ENCODE data around the gene SPACA9.
A peak's percentile ranks its signal among the peaks of the same experiment; 100 is the strongest.

SPACA9 gene

GRCh38 chr9:132894862-132895835 is 16.5 kb downstream of the SPACA9 start:
- DNase-seq = no peak

- DNase-seq = no peak
Observed at GRCh38 chr9:132896264-132896663, 17.6 kb downstream of the SPACA9 start.

- DNase-seq = no peak
Observed at GRCh38 chr9:132896906-132897305, 18.2 kb downstream of the SPACA9 start.

GRCh38 chr9:132898051-132898450 is 19.4 kb downstream of the SPACA9 start:
- DNase-seq = no peak

- DNase-seq = peak; percentile 81
Observed at GRCh38 chr9:132901858-132902831, 23.4 kb downstream of the SPACA9 start.

GRCh38 chr9:132903574-132904492 is 25.1 kb downstream of the SPACA9 start:
- no peak for DNase-seq

GRCh38 chr9:132905726-132906125 is 27.0 kb downstream of the SPACA9 start:
- DNase-seq = no peak

GRCh38 chr9:132908635-132909034 is 29.9 kb downstream of the SPACA9 start:
- DNase-seq = no peak

GRCh38 chr9:132909311-132909710 is 30.6 kb downstream of the SPACA9 start:
- DNase-seq = no peak

GRCh38 chr9:132910376-132910775 is 31.7 kb downstream of the SPACA9 start:
- no peak for DNase-seq

- no peak for DNase-seq
Observed at GRCh38 chr9:132912131-132912530, 33.4 kb downstream of the SPACA9 start.

- no peak for DNase-seq
Observed at GRCh38 chr9:132914924-132915323, 36.2 kb downstream of the SPACA9 start.

GRCh38 chr9:132919614-132920268 is 41.0 kb downstream of the SPACA9 start:
- DNase-seq = no peak

GRCh38 chr9:132923346-132923902 is 44.7 kb downstream of the SPACA9 start:
- DNase-seq = no peak

GRCh38 chr9:132927704-132928103 is 49.0 kb downstream of the SPACA9 start:
- DNase-seq = no peak

- peak; percentile 54 for DNase-seq
Observed at GRCh38 chr9:132931178-132931735, 52.6 kb downstream of the SPACA9 start.

GRCh38 chr9:132935026-132935425 is 56.3 kb downstream of the SPACA9 start:
- DNase-seq = no peak

GRCh38 chr9:132937463-132937901 is 58.8 kb downstream of the SPACA9 start:
- no peak for DNase-seq

- no peak for DNase-seq
Observed at GRCh38 chr9:132939169-132939568, 60.5 kb downstream of the SPACA9 start.
